ENCODE data around the gene POLG2.

DNA sequence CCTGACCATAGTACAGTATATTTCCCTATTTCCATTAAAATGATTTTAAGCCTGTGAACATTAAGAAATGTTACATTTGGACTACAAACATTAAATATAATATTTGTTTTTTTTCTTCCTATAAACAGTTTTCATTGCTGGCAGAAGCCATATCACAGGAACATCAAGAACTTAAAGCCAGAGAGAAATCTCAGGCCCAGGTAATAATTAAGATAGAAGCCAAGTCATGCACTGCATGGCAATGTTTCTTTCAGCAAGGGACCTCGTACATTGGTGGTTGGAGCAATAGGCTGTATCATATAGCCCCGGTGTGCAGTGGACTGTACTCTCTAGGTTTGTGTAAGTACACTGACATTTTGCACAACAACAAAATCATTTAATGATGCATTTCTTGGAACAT lies 40.1 kb upstream of the POLG2 start:
- TF ChIP-seq, protein P1, sequence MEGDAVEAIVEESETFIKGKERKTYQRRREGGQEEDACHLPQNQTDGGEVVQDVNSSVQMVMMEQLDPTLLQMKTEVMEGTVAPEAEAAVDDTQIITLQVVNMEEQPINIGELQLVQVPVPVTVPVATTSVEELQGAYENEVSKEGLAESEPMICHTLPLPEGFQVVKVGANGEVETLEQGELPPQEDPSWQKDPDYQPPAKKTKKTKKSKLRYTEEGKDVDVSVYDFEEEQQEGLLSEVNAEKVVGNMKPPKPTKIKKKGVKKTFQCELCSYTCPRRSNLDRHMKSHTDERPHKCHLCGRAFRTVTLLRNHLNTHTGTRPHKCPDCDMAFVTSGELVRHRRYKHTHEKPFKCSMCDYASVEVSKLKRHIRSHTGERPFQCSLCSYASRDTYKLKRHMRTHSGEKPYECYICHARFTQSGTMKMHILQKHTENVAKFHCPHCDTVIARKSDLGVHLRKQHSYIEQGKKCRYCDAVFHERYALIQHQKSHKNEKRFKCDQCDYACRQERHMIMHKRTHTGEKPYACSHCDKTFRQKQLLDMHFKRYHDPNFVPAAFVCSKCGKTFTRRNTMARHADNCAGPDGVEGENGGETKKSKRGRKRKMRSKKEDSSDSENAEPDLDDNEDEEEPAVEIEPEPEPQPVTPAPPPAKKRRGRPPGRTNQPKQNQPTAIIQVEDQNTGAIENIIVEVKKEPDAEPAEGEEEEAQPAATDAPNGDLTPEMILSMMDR (optimal IDR thresholded peaks at IDR 0.05 in 1 of 3, IDR thresholded peaks at IDR 0.05 in 1 of 3, conservative IDR thresholded peaks at IDR 0.05 in 1 of 3; ENCODE audit: extremely low read depth in 1 of 3, insufficient read depth in 2 of 3, low read length in 3 of 3): no peak
- TF ChIP-seq EZH2 (IDR thresholded peaks at IDR 0.05; ENCODE audit: low read length): no peak

All from keratinocyte (primary cell).